ENCODE data around the gene NAMPT.
"Not testable (repeated sequence)": the region's sequence is repeated elsewhere in the genome, so short reads cannot be mapped to it uniquely, and the experiment has no call there.

Gene NAMPT

DNA sequence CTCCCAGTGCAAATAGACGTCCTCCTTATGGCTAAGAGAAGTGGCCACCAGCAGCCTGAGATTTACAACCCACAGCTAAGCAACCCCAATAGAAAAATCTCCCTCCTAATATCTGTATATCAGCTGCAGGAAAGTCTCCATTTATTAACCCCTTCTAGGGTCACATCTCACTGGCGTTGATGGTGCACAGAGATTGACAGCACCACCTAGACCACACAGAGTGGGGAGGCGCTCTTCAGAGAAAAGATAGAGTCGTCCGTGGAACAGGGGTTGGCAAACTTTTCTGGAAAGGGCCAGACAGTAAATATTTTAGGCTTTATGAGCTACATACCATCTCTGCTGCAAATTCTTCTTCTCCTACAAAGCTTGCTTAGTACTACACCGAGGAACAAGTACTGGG is 60.0 kb downstream of the NAMPT start:
- no peak for FAIRE-seq

DNA sequence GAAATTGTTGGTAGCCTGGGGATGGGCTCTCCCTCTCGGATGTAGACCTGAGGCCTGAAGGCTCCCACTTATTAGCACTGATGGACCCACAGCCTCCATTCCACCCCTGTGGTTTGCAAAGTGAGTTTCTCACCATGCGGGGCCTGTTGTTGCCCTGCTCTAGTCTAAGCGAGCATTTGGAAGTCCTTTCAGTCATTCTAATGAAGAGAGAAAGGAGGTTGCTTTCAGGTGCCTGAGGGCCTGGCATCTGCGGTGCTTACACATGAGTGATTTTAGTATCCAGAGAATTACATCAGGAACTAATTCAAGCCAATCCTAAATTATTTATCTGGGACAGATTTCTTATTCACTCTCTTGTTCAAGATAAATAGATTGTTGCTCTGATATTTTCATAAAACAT is 61.6 kb downstream of the NAMPT start:
- FAIRE-seq, result no peak

DNA sequence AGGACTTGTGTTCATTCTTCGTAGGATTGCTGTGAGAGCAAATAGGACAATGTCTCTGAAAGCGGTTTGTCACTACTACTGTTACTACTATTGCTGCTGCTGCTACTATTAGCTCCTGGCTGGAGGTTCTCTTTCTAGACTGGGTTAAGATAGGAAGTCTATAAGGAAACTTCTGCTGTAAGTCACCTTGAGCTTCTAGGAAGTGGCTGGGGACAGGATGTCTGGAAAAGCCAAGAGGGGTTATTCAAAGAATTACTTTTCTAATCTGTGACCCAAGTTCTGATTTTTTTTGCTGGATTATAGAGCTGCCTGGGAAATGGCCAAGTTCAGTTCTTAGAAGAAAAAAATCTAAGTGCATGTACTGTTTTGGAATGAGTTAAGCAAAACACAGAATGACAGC is 62.2 kb downstream of the NAMPT start:
- FAIRE-seq, result no peak

DNA sequence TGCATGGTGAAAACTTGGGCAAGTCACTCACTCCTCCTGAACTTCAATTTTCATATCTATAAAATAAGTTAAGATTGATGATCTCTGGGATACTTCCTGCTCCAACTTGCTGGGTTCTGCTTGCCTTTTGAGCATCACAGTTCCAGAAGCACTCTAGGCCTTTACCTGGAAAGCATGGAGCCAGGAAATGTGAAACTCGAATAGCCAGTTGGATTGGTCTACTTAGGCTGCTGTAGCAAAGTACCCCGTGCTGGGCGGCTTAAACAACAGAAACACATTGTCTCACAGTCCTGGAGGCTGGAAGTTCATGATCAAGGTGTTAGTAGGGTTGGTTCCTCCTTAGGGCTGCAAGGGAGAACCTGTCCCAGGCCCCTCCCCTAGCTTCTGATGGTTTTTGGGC is 64.5 kb downstream of the NAMPT start:
- FAIRE-seq, result no peak

GRCh38 chr7:106219170-106219569 is 65.6 kb downstream of the NAMPT start:
- no peak for FAIRE-seq

DNA sequence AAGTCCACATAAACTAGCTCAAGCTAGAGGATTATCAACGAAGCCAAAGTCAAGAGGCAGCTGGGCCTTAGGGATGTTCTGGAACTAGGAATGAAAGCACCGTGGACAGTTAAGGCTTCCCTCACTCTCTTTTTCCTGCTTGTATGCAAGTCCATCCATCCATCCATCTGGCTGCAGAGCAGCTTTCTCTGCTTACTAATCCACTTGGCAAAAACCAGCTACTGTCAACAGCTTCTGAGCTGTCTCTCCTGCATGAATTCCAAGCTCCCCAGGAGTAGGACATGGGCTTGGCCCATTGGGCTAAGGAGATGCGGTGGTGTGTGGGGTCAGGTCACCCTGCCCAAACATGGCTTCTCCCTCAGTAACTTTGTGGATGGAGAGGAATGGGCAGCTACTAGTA is 66.2 kb downstream of the NAMPT start:
- FAIRE-seq, result no peak

GRCh38 chr7:106216923-106217542 is 67.8 kb downstream of the NAMPT start:
- FAIRE-seq, result no peak

GRCh38 chr7:106216517-106216922 is 68.3 kb downstream of the NAMPT start:
- FAIRE-seq, result no peak

GRCh38 chr7:106215868-106216516 is 68.8 kb downstream of the NAMPT start:
- no peak for FAIRE-seq

- not testable (repeated sequence) for FAIRE-seq
These were observed 75.8 kb downstream of the NAMPT start for GRCh38 chr7:106208944-106209343.

GRCh38 chr7:106206826-106207541 is 77.8 kb downstream of the NAMPT start:
- FAIRE-seq, result no peak

DNA sequence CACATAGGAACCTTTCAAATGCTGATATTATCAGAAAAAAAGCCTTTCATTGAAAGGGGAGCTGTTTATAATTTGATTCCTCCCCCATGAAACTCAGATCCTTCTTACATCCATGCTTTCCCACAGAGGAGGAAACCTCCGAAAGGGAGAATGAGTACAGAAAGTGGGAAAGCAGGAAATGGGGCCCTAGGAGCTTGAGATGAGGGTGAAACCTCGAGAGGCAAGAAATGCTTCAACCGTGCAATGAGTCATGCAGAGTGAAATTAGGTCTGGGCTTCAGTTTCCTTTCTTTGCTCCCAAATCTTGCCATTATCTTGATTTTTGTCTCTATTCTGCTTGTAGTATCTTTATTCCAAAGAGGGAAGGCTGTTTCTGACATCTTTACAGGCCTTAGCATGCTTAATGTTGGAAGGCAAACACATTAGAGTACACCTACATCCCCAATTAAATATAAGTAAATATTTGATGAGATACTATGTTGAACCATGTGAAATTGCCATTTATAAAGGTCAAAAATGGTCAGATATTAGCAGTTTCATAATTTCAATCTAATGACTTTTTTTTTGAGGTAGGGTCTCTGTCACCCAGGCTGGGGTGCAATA is 79.1 kb downstream of the NAMPT start:
- FAIRE-seq, result no peak

GRCh38 chr7:106203473-106203872 is 81.3 kb downstream of the NAMPT start:
- no peak for FAIRE-seq

- FAIRE-seq, result no peak
These were observed 83.6 kb downstream of the NAMPT start for GRCh38 chr7:106201164-106201563.

- FAIRE-seq, result no peak
These were observed 84.9 kb downstream of the NAMPT start for GRCh38 chr7:106199813-106200364.

GRCh38 chr7:106199024-106199423 is 85.8 kb downstream of the NAMPT start:
- FAIRE-seq, result no peak
